HG03066 (cell line): Measurements from ENCODE around the gene PPP1R12C.

Experiments used
- ATAC-seq: cut with Tn5 transposase; IDR thresholded peaks from one replicate; pipeline ENCODE4 v1.9.1; 2021; ENCODE audit warnings: low read depth; ENCODE audit not compliant: unreplicated experiment

PPP1R12C gene

DNA sequence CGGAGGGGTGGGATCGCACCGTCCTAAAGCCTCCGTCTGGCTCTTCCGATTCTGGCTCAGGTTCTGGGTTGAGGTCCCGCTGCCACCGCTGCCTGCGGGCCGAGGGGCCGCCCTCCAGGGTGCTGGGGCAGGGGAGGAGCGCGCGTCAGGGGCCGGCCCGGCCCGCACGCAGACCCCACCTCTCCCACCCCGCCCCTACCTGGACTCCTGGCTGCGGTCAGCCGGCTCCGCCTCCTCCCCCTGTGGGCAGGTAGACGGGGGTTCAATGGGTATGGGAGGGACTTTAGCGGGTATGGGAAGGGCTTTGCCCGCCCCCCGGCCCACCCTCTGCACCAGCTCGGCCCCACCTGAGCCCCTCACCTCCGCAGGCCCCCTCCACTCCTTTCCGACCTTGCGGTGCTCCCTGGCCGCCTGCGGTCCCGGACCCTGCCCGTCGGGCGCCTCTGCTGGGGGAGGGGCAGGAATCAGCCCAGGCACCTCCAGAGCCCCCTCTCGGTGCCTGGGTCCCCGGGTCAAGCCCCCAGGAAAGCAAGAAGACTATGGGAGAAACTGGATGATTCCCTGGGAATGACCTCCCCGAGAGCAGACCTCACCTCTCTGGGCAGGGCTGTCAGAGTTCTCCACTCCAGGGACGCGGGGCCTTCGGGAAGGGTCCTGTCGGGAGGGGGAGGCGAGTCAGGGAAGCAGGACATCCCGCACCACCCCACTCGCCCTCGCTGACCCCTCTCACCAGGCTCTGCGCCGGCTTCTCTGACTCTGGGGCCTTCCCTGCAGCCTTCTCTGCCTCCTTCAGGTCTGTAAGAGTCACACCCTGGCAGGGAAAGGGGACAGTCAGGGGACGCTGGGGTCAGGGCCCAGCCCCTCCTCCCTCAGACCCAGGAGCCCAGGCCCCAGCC lies 24.8 kb downstream of the PPP1R12C start:
- ATAC-seq = no peak

DNA sequence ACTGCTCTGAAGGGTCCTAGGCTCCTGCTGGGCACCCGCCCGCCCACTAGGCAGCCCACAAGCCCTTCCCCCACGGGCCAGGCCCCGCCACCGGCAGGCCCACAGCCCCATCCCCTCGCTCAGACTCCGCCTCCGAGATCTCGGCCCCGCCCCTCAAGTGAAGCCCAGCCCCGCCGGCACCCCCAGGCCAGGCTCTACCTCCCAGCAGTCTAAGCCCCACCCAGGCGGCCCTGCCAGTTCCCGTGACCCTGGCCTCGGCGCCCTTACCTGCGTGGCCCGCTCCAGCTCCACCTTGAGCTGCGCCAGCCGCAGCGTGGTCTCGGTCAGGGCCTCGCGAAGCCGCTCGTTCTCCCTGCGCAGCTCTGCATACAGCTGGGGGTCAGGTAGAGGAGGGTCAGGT lies 25.5 kb downstream of the PPP1R12C start:
- no peak for ATAC-seq

- ATAC-seq = no peak
Measured at GRCh38 chr19:55091126-55091910, 26.1 kb downstream of the PPP1R12C start.

- ATAC-seq = no peak
Measured at GRCh38 chr19:55090564-55090963, 26.9 kb downstream of the PPP1R12C start.

GRCh38 chr19:55089342-55089944 lies 28.0 kb downstream of the PPP1R12C start:
- no peak for ATAC-seq

DNA sequence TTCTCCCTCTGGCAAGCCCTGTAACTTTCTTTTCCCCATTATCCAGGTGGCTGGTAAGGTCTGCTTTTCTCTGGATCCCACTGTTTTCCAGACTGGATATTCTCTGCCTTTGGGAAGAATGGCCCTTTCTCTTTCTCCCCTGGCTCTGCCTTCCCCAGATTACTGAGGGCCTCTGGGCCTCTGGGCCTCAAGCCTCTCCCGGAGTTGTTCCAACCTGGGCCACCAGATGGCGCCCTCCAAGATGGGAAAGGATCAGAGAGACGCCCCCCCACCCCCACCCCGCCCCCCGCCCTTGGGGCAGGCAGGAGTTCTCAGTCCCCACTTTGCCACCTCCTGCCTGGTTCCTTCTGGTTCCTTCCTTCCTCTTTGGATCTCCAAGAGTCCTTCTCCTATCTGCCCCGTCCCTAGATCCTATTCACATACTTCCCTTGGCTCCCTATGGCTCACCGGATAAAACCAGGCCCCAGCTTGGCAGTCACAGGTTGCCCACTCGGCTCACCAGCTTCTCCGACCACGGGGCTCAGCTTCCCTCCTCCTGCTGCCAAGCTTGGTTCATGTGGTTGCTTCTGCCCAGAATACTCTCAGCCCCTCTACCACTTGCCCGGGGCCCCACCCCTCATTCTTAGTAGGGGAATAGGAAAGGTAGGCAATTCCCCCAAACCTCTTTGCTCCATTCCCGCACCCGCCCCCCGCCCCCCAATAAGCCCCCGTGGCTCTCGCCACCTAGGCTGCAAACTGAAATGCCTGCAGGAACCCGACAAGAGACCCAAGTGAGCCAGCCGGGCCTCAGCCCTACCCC lies 28.7 kb downstream of the PPP1R12C start:
- ATAC-seq = no peak

GRCh38 chr19:55088021-55088451 lies 29.4 kb downstream of the PPP1R12C start:
- no peak for ATAC-seq

GRCh38 chr19:55087542-55087901 lies 29.9 kb downstream of the PPP1R12C start:
- no peak for ATAC-seq

DNA sequence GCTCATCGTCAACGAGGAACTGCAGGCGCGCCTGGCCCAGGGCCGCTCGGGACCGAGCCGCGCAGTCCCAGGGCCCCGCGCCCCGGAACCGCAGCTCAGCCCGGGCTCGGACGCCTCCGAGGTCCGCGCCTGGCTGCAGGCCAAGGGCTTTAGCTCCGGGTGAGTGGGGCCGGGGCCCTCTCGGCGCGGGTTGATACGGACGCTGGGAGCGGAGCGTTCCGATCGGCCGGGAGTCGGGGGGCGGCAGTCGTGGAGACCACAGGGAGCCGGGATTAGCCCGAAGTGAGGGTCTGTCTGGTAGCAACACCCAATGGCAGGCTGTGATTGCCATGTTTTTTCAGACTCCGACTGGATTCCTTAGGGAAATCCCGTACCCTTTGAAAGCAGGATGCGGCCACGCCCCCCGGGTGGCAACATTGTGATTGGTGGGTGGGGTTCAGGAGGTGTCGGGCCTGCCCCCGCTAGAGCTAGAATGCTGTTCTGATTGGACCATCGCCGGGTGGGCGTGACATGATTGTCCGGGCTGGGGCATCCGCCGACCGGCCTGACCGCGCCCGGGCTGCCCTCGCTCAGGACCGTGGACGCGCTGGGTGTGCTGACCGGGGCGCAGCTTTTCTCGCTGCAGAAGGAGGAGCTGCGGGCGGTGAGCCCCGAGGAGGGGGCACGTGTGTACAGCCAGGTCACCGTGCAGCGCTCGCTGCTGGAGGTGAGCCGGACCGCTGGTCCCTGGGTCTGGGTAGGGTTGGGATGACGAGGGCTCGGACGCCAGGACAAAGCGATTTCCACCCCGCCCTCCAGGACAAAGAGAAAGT lies 30.5 kb downstream of the PPP1R12C start:
- no peak for ATAC-seq

DNA sequence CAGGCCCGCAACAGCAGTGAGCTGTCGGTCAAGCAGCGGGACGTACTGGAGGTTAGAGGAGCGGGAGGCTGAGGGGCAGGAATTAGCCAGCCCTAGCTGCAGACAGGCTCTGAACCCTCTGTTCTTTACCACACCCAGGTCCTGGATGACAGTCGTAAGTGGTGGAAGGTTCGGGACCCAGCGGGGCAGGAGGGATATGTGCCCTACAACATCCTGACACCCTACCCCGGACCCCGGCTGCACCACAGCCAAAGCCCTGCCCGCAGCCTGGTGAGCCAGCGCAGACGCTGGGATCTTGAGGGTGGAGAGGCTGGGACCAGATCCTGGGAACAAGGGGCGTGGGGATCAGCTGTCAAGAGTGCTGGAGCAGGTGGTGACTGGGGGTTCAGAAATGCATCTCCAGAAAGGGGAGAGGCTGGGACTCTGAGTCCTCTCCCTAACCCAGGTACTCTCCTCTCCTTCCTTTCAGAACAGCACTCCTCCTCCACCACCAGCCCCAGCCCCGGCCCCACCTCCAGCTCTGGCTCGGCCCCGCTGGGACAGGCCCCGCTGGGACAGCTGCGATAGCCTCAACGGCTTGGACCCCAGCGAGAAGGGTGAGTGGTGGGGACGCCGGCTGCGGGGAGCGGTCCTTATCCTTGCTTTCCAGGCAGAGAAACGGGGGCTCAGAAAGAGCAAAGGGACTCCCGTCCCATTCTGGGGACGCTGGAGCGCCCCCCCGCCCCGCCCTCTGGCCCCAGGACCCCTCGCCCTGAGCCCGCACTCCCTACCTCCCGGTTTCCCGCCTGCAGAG lies 31.3 kb downstream of the PPP1R12C start:
- no peak for ATAC-seq

GRCh38 chr19:55084416-55084815 lies 33.0 kb downstream of the PPP1R12C start:
- no peak for ATAC-seq

- no peak for ATAC-seq
Measured at GRCh38 chr19:55083004-55083850, 34.2 kb downstream of the PPP1R12C start.

DNA sequence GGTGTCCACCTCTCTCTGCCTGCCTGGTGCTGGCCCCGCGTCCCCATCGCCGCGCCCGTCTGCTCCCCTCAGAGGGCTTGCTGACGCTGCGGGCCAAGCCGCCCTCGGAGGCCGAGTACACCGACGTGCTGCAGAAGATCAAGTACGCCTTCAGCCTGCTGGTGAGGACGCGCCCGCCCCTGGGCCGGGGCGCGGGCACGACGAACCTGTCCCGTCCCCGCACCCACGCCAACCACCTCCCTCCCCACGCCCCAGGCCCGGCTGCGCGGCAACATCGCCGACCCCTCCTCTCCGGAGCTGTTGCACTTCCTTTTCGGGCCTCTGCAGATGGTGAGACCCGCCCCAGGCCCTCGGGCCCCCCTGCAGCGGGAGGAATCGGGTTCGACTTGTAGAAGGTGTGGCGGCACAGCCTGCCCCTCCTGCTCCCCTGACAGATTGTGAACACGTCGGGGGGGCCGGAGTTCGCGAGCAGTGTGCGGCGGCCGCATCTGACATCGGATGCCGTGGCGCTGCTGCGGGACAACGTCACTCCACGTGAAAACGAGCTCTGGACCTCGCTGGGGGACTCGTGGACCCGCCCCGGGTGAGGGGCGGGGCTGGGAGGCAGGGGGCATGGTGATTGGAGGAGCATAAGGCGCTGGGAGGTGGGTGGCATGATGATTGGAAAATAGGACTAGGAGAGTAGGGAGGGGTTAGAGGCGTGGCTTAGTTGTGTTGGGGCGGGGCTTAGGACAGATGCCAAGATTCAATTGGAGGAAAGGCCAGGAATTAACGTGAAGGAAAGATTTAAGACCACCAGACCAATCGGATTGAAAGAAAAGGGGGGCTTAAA lies 35.2 kb downstream of the PPP1R12C start:
- no peak for ATAC-seq

DNA sequence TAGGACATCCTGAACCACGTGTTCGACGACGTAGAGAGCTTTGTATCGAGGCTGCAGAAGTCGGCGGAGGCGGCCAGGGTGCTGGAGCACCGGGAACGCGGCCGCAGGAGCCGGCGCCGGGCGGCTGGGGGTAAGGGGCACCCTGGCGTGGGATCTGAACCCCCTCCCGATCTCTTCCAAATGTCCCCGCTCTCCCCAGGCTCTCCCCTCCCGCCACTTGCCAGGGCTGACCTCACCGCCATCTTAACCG lies 35.7 kb downstream of the PPP1R12C start:
- ATAC-seq = no peak

DNA sequence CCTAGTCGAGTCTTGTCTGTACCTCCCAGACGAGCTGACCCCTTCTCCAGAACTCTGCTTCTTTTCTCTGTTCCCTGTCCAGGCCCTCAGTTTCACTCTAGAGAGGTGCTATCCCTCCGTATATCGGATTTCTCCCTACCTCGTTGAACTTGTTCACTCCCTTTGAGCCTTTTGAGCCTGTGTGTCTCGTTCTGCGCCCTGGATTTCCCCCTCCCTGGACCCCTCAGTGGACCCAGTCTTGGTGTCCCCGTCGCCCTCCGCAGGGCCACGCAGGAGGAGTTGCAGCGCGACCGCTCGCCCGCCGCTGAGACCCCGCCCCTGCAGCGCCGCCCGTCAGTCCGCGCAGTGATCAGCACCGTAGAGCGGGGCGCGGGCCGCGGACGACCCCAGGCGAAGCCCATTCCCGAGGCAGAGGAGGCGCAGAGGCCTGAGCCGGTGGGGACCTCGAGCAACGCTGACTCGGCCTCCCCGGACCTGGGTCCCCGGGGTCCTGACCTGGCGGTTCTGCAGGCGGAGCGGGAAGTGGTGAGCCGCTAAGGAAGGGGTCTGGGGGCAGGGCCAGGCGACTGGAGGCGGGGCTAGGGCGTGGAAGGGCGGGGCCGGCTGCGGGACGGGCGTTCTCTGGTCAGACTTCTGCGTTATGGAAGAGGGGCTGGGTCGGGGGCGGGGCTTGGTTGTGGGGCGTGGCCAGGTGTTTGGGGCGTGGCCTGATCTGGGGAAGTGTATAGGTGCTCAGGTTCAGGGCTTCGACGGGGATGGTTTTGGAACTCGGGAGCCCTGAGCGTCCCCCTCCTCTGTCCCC lies 36.3 kb downstream of the PPP1R12C start:
- ATAC-seq = no peak

- no peak for ATAC-seq
Measured at GRCh38 chr19:55080121-55080967, 37.1 kb downstream of the PPP1R12C start.
